Activated naive CD4-positive, alpha-beta T cell treated with anti-CD3 and anti-CD28 coated beads, Interleukin-2, amount 10 ng/mL, durations not matched to agents 7 days and 5 days (primary cell): ENCODE measurements around the gene FERMT1.
"Not testable (repeated sequence)": the region's sequence is repeated elsewhere in the genome, so short reads cannot be mapped to it uniquely, and the experiment has no call there.

ENCODE experiments used
- CTCF ChIA-PET: fragments of 350-600 bp; sonication (Branson Sonifier 250); formaldehyde crosslinking; loops from one replicate; lab custom pipeline; 2021; ENCODE audit warnings: antibody characterized with exemption; lab: Charles Lee
- DNase-seq: peaks from one replicate; pipeline ENCODE4 v3.0.0-alpha.2; 2020
- H3K27ac Mint-ChIP-seq: one replicate; pipeline ENCODE4 v1.8.0; 2021; ENCODE audit warnings: mild to moderate bottlenecking, moderate library complexity, mixed read lengths
- H3K27me3 Mint-ChIP-seq: one replicate; pipeline ENCODE4 v1.8.0; 2021; ENCODE audit warnings: mild to moderate bottlenecking, mixed read lengths
- H3K36me3 Mint-ChIP-seq: one replicate; pipeline ENCODE4 v1.8.0; 2021; ENCODE audit warnings: mixed read lengths
- H3K4me1 Mint-ChIP-seq: one replicate; pipeline ENCODE4 v1.8.0; 2021; ENCODE audit warnings: mixed read lengths
- H3K4me3 Mint-ChIP-seq: one replicate; pipeline ENCODE4 v1.8.0; 2021; ENCODE audit warnings: mild to moderate bottlenecking, moderate library complexity, mixed read lengths
- H3K9me3 Mint-ChIP-seq: one replicate; pipeline ENCODE4 v1.8.0; 2021; ENCODE audit warnings: mixed read lengths

The FERMT1 gene

DNA sequence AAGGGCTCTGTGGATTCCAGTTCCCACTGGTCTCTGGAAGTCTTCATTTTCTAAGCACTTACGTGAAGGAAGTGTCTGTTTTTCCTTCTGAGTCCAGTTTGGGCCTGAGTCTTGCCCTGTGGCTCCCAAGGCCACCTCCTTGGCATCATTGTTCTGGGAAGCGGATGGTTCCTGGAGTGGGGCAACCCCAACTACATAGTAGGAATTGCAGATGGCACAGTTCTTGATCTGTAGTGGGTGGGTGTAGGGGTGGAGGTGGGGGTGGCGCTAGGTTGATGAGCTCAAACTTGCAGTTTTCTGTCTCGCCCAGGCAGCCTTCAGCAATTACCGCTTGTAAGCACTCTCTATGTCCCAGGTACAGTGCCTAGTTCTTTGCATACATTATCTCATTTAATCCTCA, 7.2 kb upstream of the FERMT1 start:
- CTCF ChIA-PET: interaction anchor here (0.7 kb wide), 1 partner anchor 63 kb away, joined by 3 read pairs; no protein-coding TSS in a partner anchor
- DNase-seq: no peak
- H3K4me1 Mint-ChIP-seq: no peaks in the 10 kb centered on the region
- no peaks in the 10 kb centered on the region for H3K9me3 Mint-ChIP-seq
- peaks cover 8% of the 10 kb centered on the region for H3K27me3 Mint-ChIP-seq
- H3K36me3 Mint-ChIP-seq: no peaks in the 10 kb centered on the region
- no peak overlapping the region for H3K4me3 Mint-ChIP-seq
- H3K27ac Mint-ChIP-seq: no peak overlapping the region

DNA sequence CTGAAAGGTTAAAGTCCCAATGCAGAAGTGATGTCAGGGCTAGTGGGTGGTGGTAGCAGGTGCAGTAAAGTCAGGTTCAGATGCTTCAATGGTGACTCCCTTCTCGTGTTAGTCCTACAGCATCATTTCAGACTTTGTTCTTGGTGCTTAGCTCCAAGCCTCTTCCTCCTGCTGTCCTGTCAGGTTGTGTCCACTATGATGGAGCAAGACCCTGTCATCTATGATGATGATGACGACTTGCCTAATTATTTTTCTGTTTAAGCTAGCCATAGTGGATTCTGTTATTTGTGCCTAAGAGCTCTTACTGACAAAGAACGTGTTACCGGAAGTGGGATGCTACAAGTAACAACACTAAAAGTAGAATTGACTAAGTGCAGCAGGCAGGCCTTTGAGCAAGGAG, 5.0 kb upstream of the FERMT1 start:
- no peaks in the 10 kb centered on the region for H3K36me3 Mint-ChIP-seq
- CTCF ChIA-PET: no interaction called here
- H3K27me3 Mint-ChIP-seq: peaks cover 25% of the 10 kb centered on the region
- H3K4me1 Mint-ChIP-seq: peaks cover 6% of the 10 kb centered on the region
- H3K9me3 Mint-ChIP-seq: no peaks in the 10 kb centered on the region
- H3K27ac Mint-ChIP-seq: no peak overlapping the region
- H3K4me3 Mint-ChIP-seq: no peak overlapping the region
- no peak for DNase-seq

DNA sequence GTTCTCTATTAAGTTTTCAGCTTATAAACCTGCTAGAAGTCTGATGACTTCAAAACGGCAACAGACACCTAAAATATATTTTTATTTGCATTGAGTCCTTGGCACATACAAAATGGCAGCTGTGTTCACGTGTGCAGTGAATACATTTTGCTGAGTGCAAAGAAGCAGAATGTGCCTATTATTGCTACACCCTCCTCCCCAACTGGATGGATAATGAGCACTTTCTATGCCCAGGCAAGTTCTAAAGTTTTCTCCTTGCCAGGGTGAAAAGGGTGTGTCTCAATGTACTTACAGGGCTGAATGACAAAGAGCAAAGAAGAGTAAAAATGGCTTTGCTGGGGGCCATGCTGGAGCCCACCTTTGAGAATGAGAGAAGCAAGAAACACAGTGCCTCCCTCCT, 4.0 kb upstream of the FERMT1 start:
- Mint-ChIP-seq H3K4me3 (no peak overlapping the region), H3K27ac (no peak overlapping the region), H3K4me1 (peaks cover 11% of the 10 kb centered on the region), H3K27me3 (peaks cover 35% of the 10 kb centered on the region), H3K36me3 (no peaks in the 10 kb centered on the region), H3K9me3 (no peaks in the 10 kb centered on the region)
- CTCF ChIA-PET: no interaction called here
- no peak for DNase-seq

GRCh38 chr20:6123649-6124014, 802 bp upstream of the FERMT1 start:
- Mint-ChIP-seq H3K27ac (no peak overlapping the region), H3K9me3 (no peaks in the 10 kb centered on the region), H3K27me3 (peaks cover 44% of the 10 kb centered on the region), H3K4me1 (peaks cover 11% of the 10 kb centered on the region), H3K4me3 (no peak overlapping the region), H3K36me3 (no peaks in the 10 kb centered on the region)
- no peak for DNase-seq
- CTCF ChIA-PET: interaction anchor here (1.5 kb wide), 1 partner anchor 17 kb away, joined by 4 read pairs; no protein-coding TSS in a partner anchor

DNA sequence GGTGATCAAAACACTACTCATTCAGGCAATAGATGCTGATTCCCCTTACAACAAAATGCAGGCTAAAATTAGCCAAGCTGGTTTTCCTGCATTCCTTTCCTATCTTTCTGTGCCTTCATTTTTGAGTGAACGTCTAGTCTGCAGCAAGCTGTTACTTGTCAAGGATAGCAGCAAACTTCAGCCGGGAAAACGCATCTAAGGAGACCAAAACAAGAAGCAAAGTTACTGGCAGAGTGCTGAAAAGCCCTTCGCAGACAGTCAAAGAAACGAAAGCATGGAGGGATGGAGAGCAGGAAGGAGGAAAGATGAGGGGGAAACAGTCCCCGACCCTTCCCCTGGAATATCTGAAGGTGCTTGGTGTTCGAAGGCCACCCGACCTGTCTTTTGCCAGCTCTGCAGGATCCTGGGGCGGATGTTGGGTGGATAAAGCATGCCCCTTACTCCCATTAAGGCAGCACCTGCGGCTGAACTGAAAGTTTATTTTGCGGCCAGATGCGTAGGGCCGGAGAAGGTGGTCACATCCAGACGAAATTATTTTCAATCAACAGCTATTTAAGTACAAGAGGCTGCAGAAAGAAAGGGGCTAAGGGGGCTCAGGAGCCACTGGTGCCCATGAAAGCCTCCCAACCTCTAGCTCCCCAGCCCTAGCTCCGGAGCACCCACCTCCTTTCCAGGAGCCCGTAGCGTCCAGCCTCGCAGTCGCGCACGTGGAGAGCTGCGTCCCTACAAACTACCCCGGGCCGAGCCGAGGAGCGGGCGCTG, 538 bp downstream of the FERMT1 start:
- DNase-seq: no peak
- Mint-ChIP-seq H3K4me1 (peaks cover 11% of the 10 kb centered on the region), H3K27ac (no peak overlapping the region), H3K27me3 (peaks cover 42% of the 10 kb centered on the region), H3K4me3 (peak overlapping the region; percentile 26), H3K36me3 (no peaks in the 10 kb centered on the region), H3K9me3 (no peaks in the 10 kb centered on the region)
- CTCF ChIA-PET: interaction anchor here (1.5 kb wide), 1 partner anchor 19 kb away, joined by 4 read pairs; no protein-coding TSS in a partner anchor

DNA sequence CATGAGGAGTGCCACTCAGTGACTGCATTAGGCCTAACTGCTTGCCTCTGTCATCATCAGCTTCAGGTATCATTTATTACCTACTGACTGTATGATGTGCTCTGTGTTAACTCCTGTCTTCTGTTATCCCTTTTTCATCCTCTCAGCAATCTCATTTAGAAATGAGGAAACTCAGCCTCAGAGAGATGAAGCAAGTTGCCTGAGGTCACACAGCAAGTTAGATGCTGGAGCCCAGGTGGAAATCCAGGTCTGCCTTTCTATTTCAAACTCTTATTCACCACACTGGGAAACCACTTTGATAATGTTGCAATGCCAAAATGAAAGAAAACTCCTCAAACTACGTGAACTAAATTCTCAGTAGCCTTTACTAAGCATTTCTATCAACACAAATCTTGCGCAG, 1.3 kb downstream of the FERMT1 start:
- H3K4me3 Mint-ChIP-seq: no peak overlapping the region
- CTCF ChIA-PET: no interaction called here
- H3K27ac Mint-ChIP-seq: no peak overlapping the region
- H3K27me3 Mint-ChIP-seq: peaks cover 42% of the 10 kb centered on the region
- DNase-seq: no peak
- H3K36me3 Mint-ChIP-seq: no peaks in the 10 kb centered on the region
- no peaks in the 10 kb centered on the region for H3K9me3 Mint-ChIP-seq
- peaks cover 11% of the 10 kb centered on the region for H3K4me1 Mint-ChIP-seq

DNA sequence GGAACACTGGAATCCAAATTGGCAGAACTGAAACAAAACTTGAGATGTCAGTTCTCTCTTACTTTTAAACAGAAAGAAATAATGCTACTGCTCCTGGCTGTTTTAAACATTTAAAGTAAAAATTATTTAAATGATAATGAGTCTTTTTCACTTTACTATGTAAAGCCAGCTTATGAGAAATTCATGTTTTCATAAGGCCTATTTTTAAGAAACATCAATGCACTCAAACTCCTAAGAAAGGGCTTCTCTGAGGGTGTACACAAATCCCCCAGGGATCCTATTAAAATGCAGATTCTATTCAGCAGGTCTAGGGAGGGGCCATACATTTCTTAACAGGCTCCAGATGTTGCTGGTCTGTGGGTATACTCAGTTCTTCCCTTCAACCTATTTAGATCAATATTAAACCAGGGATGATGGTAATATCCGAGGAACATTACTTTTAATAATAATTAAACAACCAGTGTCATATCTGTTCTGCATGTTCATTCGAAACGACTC, 2.3 kb downstream of the FERMT1 start:
- Mint-ChIP-seq H3K27me3 (peaks cover 42% of the 10 kb centered on the region), H3K27ac (no peak overlapping the region), H3K4me3 (no peak overlapping the region), H3K36me3 (no peaks in the 10 kb centered on the region), H3K4me1 (peaks cover 11% of the 10 kb centered on the region), H3K9me3 (no peaks in the 10 kb centered on the region)
- no peak for DNase-seq
- CTCF ChIA-PET: no interaction called here

DNA sequence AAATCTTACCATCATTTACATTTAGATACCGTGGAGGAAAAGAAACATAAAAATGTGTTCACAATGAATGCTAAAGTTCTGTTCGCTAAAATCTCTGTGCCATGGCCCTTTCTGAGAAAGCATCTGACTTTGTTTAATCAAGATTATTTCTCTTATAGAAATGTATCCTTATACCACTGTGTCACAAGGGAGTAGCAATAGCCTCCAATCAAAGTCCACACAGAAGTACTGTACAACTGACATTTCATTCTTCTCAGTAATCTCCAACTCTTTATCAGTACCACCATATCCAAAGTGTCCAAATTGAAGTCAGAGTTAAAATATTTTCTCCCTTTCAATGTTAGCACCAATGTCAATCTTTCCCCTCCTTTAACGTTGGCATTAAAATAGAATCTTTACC, 6.1 kb downstream of the FERMT1 start:
- H3K36me3 Mint-ChIP-seq: no peaks in the 10 kb centered on the region
- DNase-seq: no peak
- H3K4me1 Mint-ChIP-seq: no peaks in the 10 kb centered on the region
- H3K9me3 Mint-ChIP-seq: peaks cover 7% of the 10 kb centered on the region
- H3K4me3 Mint-ChIP-seq: no peak overlapping the region
- CTCF ChIA-PET: no interaction called here
- peaks cover 17% of the 10 kb centered on the region for H3K27me3 Mint-ChIP-seq
- H3K27ac Mint-ChIP-seq: no peak overlapping the region

GRCh38 chr20:6115221-6115895, 7.5 kb downstream of the FERMT1 start:
- Mint-ChIP-seq H3K9me3 (peaks cover 7% of the 10 kb centered on the region), H3K4me3 (no peak overlapping the region), H3K4me1 (no peaks in the 10 kb centered on the region), H3K36me3 (no peaks in the 10 kb centered on the region), H3K27me3 (peaks cover 8% of the 10 kb centered on the region), H3K27ac (no peak overlapping the region)
- no peak for DNase-seq
- CTCF ChIA-PET: no interaction called here

- Mint-ChIP-seq H3K27me3 (peaks cover 8% of the 10 kb centered on the region), H3K4me3 (no peak overlapping the region)
- no peak for DNase-seq
Observed at GRCh38 chr20:6114696-6115095, 8.1 kb downstream of the FERMT1 start.

GRCh38 chr20:6113951-6114350, 8.9 kb downstream of the FERMT1 start:
- CTCF ChIA-PET: no interaction called here
- no peak for DNase-seq
- Mint-ChIP-seq H3K4me3 (no peak overlapping the region), H3K4me1 (no peaks in the 10 kb centered on the region), H3K27me3 (peaks cover 8% of the 10 kb centered on the region), H3K9me3 (peaks cover 7% of the 10 kb centered on the region), H3K27ac (no peak overlapping the region), H3K36me3 (no peaks in the 10 kb centered on the region)

More at GRCh38 chr20:6114696-6115095, 8.1 kb downstream of the FERMT1 start:
- H3K4me1 Mint-ChIP-seq: no peaks in the 10 kb centered on the region
- no peaks in the 10 kb centered on the region for H3K36me3 Mint-ChIP-seq
- no peak overlapping the region for H3K27ac Mint-ChIP-seq
- CTCF ChIA-PET: no interaction called here
- peaks cover 7% of the 10 kb centered on the region for H3K9me3 Mint-ChIP-seq

DNA sequence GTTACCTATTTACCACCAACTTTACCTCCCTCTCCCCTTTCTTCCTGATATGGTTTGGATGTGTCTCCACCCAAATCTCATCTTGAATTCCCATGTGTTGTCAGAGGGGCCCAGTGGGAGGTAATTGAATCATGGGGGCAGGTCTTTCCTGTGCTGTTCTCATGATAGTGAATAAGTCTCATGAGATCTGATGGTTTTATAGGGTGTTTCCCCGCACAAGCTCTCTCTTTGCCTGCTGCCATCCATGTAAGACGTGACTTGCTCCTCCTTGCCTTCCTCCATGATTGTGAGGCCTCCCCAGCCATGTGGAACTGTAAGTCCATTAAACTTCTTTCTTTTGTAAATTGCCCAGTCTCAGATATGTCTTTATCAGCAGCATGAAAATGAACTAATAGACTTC, 9.9 kb downstream of the FERMT1 start:
- H3K9me3 Mint-ChIP-seq, H3K27me3 Mint-ChIP-seq, H3K4me3 Mint-ChIP-seq, DNase-seq, H3K36me3 Mint-ChIP-seq, H3K27ac Mint-ChIP-seq, H3K4me1 Mint-ChIP-seq, CTCF ChIA-PET: not testable (repeated sequence)

GRCh38 chr20:6108330-6108729, 14.5 kb downstream of the FERMT1 start:
- CTCF ChIA-PET: no interaction called here
- Mint-ChIP-seq H3K4me1 (no peaks in the 10 kb centered on the region), H3K36me3 (no peaks in the 10 kb centered on the region), H3K4me3 (no peak overlapping the region), H3K27me3 (peaks cover 6% of the 10 kb centered on the region), H3K9me3 (peaks cover 5% of the 10 kb centered on the region), H3K27ac (no peak overlapping the region)
- no peak for DNase-seq

DNA sequence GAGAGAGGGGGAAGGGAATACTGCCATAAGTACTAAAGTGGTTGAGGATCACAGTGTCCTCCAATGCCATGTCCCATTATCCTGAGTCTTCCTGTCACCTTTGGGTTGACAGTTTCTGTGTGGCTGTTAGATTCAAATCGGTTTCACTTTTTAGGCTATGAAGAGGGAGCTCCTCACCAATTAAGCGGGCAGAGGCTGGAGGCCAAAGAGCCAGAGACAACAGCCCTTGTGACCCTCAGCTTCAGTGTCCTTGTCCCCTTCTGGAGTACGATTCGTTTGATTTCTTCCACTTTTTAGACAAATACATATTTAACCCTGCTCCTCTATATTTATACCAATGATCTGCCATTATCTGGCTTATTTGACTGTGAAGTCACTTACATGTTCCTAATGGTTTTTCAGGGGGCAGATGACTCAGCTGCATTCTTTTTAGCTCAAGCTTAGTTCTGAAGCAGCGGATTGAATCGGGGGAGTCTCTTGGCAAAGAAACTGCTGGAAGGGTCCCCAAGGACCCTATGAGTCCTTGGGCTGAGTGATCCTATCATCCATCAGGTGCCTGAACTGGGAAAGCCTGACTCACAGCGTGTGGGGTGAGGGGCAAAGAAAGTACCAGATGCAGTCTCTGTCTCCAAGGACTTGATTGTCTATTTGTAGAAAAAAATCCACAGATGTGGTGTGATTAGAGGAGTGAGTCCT, 18.2 kb downstream of the FERMT1 start:
- H3K27ac Mint-ChIP-seq: no peak overlapping the region
- CTCF ChIA-PET: no interaction called here

More for the DNA sequence above, 18.2 kb downstream of the FERMT1 start:
- H3K36me3 Mint-ChIP-seq: no peaks in the 10 kb centered on the region
- peaks cover 14% of the 10 kb centered on the region for H3K27me3 Mint-ChIP-seq
- DNase-seq: no peak
- H3K4me1 Mint-ChIP-seq: no peaks in the 10 kb centered on the region
- H3K4me3 Mint-ChIP-seq: no peak overlapping the region
- H3K9me3 Mint-ChIP-seq: no peaks in the 10 kb centered on the region
